PFSK-1 (cell line): Measurements from ENCODE around the gene SBF1.

Source experiments
- FOXP2 ChIP-seq: optimal IDR thresholded peaks from 2 replicates; pipeline ENCODE3; 2011; ENCODE audit warnings: borderline replicate concordance, control low read depth, inconsistent platforms; ENCODE audit not compliant: insufficient read depth; ENCODE audit errors: extremely low read length, extremely low read depth
- POLR2AphosphoS5 ChIP-seq: IDR thresholded peaks from 2 replicates; pipeline ENCODE4 v1.6.1; 2012; ENCODE audit warnings: low read depth, mild to moderate bottlenecking, control low read depth, low read length, moderate library complexity
- REST ChIP-seq, 2 experiments: IDR thresholded peaks; 2 replicates each; pipeline versions ENCODE4 v1.6.1 to v1.8.0; 2011 to 2012; ENCODE audit warnings: low read depth in 2 of 2, low read length in 2 of 2, control low read depth in 1 of 2, inconsistent platforms in 1 of 2, mild to moderate bottlenecking in 1 of 2, moderate library complexity in 1 of 2; ENCODE audit not compliant: insufficient read depth in 1 of 2
- SIN3A ChIP-seq: IDR thresholded peaks from 2 replicates; pipeline ENCODE4 v1.6.1; 2012; ENCODE audit warnings: mild to moderate bottlenecking, low read length, moderate library complexity, borderline replicate concordance; ENCODE audit not compliant: insufficient read depth
- TAF1 ChIP-seq: IDR thresholded peaks from 2 replicates; pipeline ENCODE4 v1.6.1; 2012; ENCODE audit warnings: low read length, control low read depth, borderline replicate concordance; ENCODE audit not compliant: insufficient read depth

Gene SBF1

GRCh38 chr22:50456466-50457234 is 18.2 kb downstream of the SBF1 start:
- TF ChIP-seq SIN3A = no peak
- TF ChIP-seq REST (IDR thresholded peaks at IDR 0.05; ENCODE audit: insufficient read depth in 1 of 2, low read depth in 2 of 2, low read length in 2 of 2) = no peak
- no peak for TF ChIP-seq TAF1
- no peak for TF ChIP-seq FOXP2
- TF ChIP-seq POLR2AphosphoS5 = no peak

GRCh38 chr22:50456026-50456425 is 18.8 kb downstream of the SBF1 start:
- TF ChIP-seq REST (IDR thresholded peaks at IDR 0.05; ENCODE audit: insufficient read depth in 1 of 2, low read depth in 2 of 2, low read length in 2 of 2) (no peak), TAF1 (no peak), FOXP2 (no peak), POLR2AphosphoS5 (no peak), SIN3A (no peak)

- TF ChIP-seq REST (IDR thresholded peaks at IDR 0.05; ENCODE audit: insufficient read depth in 1 of 2, low read depth in 2 of 2, low read length in 2 of 2) (no peak), FOXP2 (no peak), POLR2AphosphoS5 (no peak)
These were observed 19.6 kb downstream of the SBF1 start for GRCh38 chr22:50455201-50455600.

GRCh38 chr22:50454556-50455075 is 20.2 kb downstream of the SBF1 start:
- TF ChIP-seq REST (IDR thresholded peaks at IDR 0.05; ENCODE audit: insufficient read depth in 1 of 2, low read depth in 2 of 2, low read length in 2 of 2) (no peak), SIN3A (no peak), TAF1 (no peak), FOXP2 (no peak), POLR2AphosphoS5 (no peak)

GRCh38 chr22:50452649-50453048 is 22.2 kb downstream of the SBF1 start:
- TF ChIP-seq POLR2AphosphoS5 = no peak
- TF ChIP-seq SIN3A = no peak
- no peak for TF ChIP-seq TAF1
- no peak for TF ChIP-seq FOXP2
- no peak for TF ChIP-seq REST (IDR thresholded peaks at IDR 0.05; ENCODE audit: insufficient read depth in 1 of 2, low read depth in 2 of 2, low read length in 2 of 2)
